Measurements from ENCODE around the gene CAV1.

DNA sequence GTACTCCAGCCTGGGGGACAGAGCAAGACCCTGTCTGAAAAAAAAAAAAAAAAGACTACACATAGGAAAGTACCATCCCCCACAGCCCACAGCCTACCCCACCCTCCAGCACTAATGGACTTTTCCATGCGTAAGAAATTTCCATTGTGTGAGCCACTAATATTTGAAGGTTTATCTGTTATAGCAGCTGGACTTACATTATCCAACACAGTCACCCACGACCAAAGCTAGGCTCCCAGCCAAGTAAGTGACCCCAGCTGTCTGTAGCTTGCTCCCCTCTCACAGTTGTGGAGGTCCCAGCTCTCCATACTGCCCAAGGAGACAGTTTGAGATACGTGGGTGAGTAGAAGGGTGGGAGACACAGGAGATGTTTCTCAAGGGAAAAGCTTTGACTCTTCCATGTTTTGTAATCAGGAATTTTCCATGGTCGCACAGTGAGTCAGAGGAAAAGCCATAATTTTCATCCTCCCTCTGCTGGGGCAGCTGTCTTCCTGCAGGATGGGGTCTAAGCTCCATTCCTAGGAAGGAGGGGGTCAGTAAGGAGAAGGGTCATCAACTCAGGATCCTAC, 57.4 kb downstream of the CAV1 start:
- no peak for TF ChIP-seq POLR2A (IDR thresholded peaks at IDR 0.05)
- TF ChIP-seq, protein P1, sequence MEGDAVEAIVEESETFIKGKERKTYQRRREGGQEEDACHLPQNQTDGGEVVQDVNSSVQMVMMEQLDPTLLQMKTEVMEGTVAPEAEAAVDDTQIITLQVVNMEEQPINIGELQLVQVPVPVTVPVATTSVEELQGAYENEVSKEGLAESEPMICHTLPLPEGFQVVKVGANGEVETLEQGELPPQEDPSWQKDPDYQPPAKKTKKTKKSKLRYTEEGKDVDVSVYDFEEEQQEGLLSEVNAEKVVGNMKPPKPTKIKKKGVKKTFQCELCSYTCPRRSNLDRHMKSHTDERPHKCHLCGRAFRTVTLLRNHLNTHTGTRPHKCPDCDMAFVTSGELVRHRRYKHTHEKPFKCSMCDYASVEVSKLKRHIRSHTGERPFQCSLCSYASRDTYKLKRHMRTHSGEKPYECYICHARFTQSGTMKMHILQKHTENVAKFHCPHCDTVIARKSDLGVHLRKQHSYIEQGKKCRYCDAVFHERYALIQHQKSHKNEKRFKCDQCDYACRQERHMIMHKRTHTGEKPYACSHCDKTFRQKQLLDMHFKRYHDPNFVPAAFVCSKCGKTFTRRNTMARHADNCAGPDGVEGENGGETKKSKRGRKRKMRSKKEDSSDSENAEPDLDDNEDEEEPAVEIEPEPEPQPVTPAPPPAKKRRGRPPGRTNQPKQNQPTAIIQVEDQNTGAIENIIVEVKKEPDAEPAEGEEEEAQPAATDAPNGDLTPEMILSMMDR (IDR thresholded peaks at IDR 0.05) = peak in 2 of 4 experiments; percentile 21 to 22
